Liver (tissue), 9 donors: ENCODE measurements around the gene SBK1. TPM values are rescaled to one million over a fixed set of nuclear protein-coding genes. Genes with fewer than 3 reads are reported as not detected.

ENCODE experiments used
- DNase-seq: peaks from one replicate; pipeline ENCODE4 v3.0.0-alpha.2; 2017; ENCODE audit warnings: low spot score
- H3K27ac ChIP-seq, 2 donors: one replicate each; pipeline ENCODE4 v1.7.0; 2013; ENCODE audit warnings: inconsistent platforms in 2 of 2, low read length in 2 of 2, control low read depth in 1 of 2, low read depth in 1 of 2, mild to moderate bottlenecking in 1 of 2
- H3K27me3 ChIP-seq, 4 donors: one replicate each; pipeline versions ENCODE4 v1.6.1 to v1.7.0; 2013; ENCODE audit warnings: low read length in 3 of 4, inconsistent platforms in 1 of 4, mild to moderate bottlenecking in 1 of 4, moderate library complexity in 1 of 4; ENCODE audit not compliant: control insufficient read depth in 4 of 4, insufficient read depth in 4 of 4
- H3K36me3 ChIP-seq, 4 donors: one replicate each; pipeline versions ENCODE4 v1.6.1 to v1.7.0; 2013; ENCODE audit warnings: low read length in 3 of 4, mild to moderate bottlenecking in 3 of 4, low read depth in 1 of 4, moderate library complexity in 1 of 4; ENCODE audit not compliant: control insufficient read depth in 4 of 4, insufficient read depth in 3 of 4
- H3K4me1 ChIP-seq, 4 donors: one replicate each; pipeline versions ENCODE4 v1.6.1 to v1.7.0; 2013; ENCODE audit warnings: low read length in 3 of 4, mild to moderate bottlenecking in 3 of 4, moderate library complexity in 1 of 4; ENCODE audit not compliant: control insufficient read depth in 4 of 4, insufficient read depth in 4 of 4
- H3K4me3 ChIP-seq, 3 donors: one replicate each; pipeline versions ENCODE4 v1.6.1 to v1.7.0; 2013; ENCODE audit warnings: low read length in 3 of 3, control low read depth in 1 of 3, low read depth in 1 of 3, mild to moderate bottlenecking in 1 of 3
- H3K9ac ChIP-seq, 2 donors: one replicate each; pipeline ENCODE4 v1.7.0; 2013; ENCODE audit warnings: low read length in 2 of 2, mild to moderate bottlenecking in 2 of 2, moderate library complexity in 2 of 2, control low read depth in 1 of 2, low read depth in 1 of 2
- H3K9me3 ChIP-seq, 4 donors: one replicate each; pipeline versions ENCODE4 v1.6.1 to v1.7.0; 2013; ENCODE audit warnings: low read length in 3 of 4; ENCODE audit not compliant: control insufficient read depth in 4 of 4
- CTCF ChIP-seq: fragments of 150-350 bp; IDR thresholded peaks from 2 replicates; pipeline ENCODE4 v1.5.1; 2017; ENCODE audit warnings: improper control_type of control experiment, low read depth, low read length; ENCODE audit not compliant: missing input control
- FOXA1 ChIP-seq: IDR thresholded peaks from 2 replicates; pipeline ENCODE4 v1.6.1; 2016; ENCODE audit warnings: antibody characterized with exemption
- FOXA2 ChIP-seq: IDR thresholded peaks from 2 replicates; pipeline ENCODE4 v1.6.1; 2016; ENCODE audit warnings: antibody characterized with exemption
- GABPA ChIP-seq, 2 donors: IDR thresholded peaks in 1 of 2; conservative IDR thresholded peaks in 1 of 2; 2 replicates each; pipeline ENCODE4 v1.6.1; 2016; ENCODE audit warnings: antibody characterized with exemption in 2 of 2, mild to moderate bottlenecking in 1 of 2, moderate library complexity in 1 of 2
- HNF4A ChIP-seq, 2 donors: conservative IDR thresholded peaks; 2 replicates each; pipeline ENCODE4 v1.6.1; 2016; ENCODE audit warnings: antibody characterized with exemption in 2 of 2, mild to moderate bottlenecking in 2 of 2
- HNF4G ChIP-seq: IDR thresholded peaks from 2 replicates; pipeline ENCODE4 v1.6.1; 2016; ENCODE audit warnings: antibody characterized with exemption
- JUND ChIP-seq, 2 donors: IDR thresholded peaks; 2 replicates each; pipeline ENCODE4 v1.6.1; 2016; ENCODE audit warnings: antibody characterized with exemption in 2 of 2
- MAX ChIP-seq: IDR thresholded peaks from 2 replicates; pipeline ENCODE4 v1.6.1; 2016; ENCODE audit warnings: antibody characterized with exemption
- NR2F2 ChIP-seq: IDR thresholded peaks from 2 replicates; pipeline ENCODE4 v1.6.1; 2016; ENCODE audit warnings: antibody characterized with exemption
- RAD21 ChIP-seq, 2 donors: IDR thresholded peaks; 2 replicates each; pipeline ENCODE4 v1.6.1; 2016; ENCODE audit warnings: antibody characterized with exemption in 2 of 2, mild to moderate bottlenecking in 2 of 2
- SP1 ChIP-seq: IDR thresholded peaks from 2 replicates; pipeline ENCODE4 v1.6.1; 2018; ENCODE audit warnings: antibody characterized with exemption, mild to moderate bottlenecking
- TAF1 ChIP-seq: conservative IDR thresholded peaks from 2 replicates; pipeline ENCODE4 v1.6.1; 2016; ENCODE audit warnings: antibody characterized with exemption, mild to moderate bottlenecking
- YY1 ChIP-seq: IDR thresholded peaks from 2 replicates; pipeline ENCODE4 v1.6.1; 2016; ENCODE audit warnings: antibody characterized with exemption, mild to moderate bottlenecking
- WGBS: extraction: QIAGEN DNeasy Blood & Tissue Kit; methylation state at CpG from one replicate; pipeline ENCODE4 v1.1.7; 2013; 5-methylcytosine and 5-hydroxymethylcytosine counted together
- polyA plus RNA-seq, 2 donors: library from polyadenylated mRNA; stranded (reverse) in 1 of 2; unstranded in 1 of 2; fragments of 200-250 nt in 1 of 2; fragments of >200 nt in 1 of 2; fragmentation: Nextera tagmentation in 1 of 2; extraction: Ambion mirVana in 1 of 2; gene quantifications; one replicate each; pipeline versions ENCODE4 v1.2.1 to v1.2.3, GENCODE V29; 2013 to 2015
- total RNA-seq, 2 donors: library from RNA; depleted of rRNA; stranded (reverse); fragments of >200 nt; gene quantifications; one replicate each; pipeline ENCODE4 v1.2.3, GENCODE V29; 2014
- TF ChIP-seq, protein P1 (sequence below): IDR thresholded peaks from 2 replicates; pipeline ENCODE4 v1.6.1; 2016; ENCODE audit warnings: antibody characterized with exemption, mild to moderate bottlenecking
- donor health status: healthy.
- donor health status: healthy.
- donor health status: healthy.
- donor health status: healthy.
- donor health status: healthy.

Gene SBK1
- total and polyA plus RNA-seq, 4 donors, result 0.05 to 0.08 (median 0.07) TPM; not detected in 1

DNA sequence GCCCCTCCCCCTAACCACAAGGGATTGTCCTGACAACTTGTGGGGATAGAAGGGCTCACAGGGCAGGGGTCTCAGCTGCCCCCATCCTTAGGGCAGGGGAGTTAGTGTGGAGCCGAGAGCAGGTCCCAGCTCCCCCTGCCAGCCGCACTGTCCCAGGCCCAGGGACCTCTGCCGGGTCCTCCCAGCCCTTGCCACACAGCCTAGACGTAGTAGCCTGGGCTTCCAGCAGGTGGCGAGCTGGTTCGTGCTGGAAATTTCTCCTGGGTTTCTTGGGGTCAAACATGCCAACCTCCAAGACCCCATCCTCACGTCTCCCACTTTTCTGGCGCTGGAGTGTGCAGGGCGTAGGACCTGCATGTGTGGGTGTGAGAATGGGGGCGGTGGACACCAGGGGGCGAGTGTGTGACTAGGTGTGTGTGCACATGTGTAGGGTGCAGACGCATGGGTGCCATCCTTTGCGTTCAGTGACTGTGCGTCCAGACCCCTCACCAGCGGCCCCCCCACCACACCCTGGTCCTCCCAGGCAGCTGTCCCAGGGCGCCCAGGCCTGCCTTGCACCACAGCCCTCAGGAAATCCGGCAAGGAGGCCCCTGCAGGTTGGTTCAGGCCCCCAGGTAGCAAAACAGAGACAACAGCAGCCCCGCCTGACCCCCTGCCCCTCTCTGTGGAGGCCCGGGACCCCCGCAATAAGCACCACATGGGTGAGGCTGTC is 29.5 kb downstream of the SBK1 start:
- TF ChIP-seq RAD21 (IDR thresholded peaks at IDR 0.05), result peak; percentile 42 to 69
- no peak for TF ChIP-seq YY1
- no peak for TF ChIP-seq MAX
- peak; percentile 68 for TF ChIP-seq CTCF
- Histone ChIP-seq H3K36me3 (no peaks in the 10 kb centered on the region), H3K4me1 (peaks cover 0 to 2% (median 0%) of the 10 kb centered on the region in 4 donors), H3K9ac (no peak overlapping the region), H3K27ac (no peak overlapping the region), H3K4me3 (no peak overlapping the region), H3K9me3 (no peaks in the 10 kb centered on the region), H3K27me3 (no peaks in the 10 kb centered on the region)
- WGBS, result 53% methylated on average over 20 of the region's 20 CpGs
- peak; percentile 50 for DNase-seq

DNA sequence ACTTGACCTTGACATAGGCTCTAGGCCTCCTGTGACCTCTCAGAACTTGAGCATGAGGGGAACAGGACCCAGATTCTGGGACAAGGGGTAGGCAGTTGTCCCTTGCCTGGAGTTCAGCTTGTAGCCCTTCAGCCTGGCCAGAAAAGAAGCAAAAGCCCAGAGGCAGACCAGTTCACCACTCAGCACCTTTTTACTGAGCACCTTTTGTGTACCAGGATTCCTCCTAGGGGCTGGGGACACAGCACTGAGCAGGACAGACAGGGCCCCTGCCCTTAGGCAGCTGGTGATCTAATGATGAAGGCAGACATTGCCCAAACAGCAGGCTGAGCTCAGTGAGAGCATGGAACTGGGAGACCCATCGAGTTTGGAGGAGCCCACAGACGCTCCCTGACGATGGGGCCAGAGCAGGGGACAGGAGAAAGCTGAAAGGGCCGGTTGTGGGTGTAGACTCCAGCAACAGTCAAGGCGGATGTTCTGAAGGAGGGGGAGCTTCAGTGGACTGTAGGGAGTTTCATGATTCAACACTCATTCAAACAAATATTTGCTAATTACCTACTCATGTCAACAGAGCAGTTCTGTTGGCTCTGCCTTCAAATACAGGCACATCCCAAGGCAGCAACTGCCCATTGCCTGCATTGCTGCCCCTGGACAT is 32.0 kb downstream of the SBK1 start:
- H3K4me3 ChIP-seq, result no peak overlapping the region
- no peak overlapping the region for H3K27ac ChIP-seq
- no peak for TF ChIP-seq CTCF
- no peak overlapping the region for H3K9ac ChIP-seq
- no peaks in the 10 kb centered on the region for H3K9me3 ChIP-seq
- WGBS, result 81% methylated on average over 5 of the region's 5 CpGs
- H3K4me1 ChIP-seq, result no peaks in the 10 kb centered on the region
- H3K27me3 ChIP-seq, result no peaks in the 10 kb centered on the region
- no peaks in the 10 kb centered on the region for H3K36me3 ChIP-seq
- DNase-seq, result no peak

DNA sequence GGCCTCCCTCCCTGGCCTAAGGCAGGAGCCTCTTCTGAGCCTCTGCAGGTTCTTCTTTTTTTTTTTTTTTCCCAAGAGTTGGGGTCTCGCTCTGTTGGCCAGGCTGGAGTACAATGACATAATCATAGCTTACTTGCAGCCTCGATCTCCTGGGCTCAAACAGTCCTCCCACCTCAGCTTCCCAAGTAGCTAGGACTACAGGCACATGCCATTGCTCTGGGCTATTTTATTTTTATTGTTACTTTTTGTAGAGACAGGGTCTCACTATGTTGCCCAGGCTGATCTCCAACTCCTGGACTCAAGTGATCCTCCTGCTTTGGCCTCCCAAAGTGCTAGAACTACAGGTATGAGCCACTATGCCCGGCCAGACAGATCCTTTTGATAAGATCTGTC is 32.6 kb downstream of the SBK1 start:
- no peaks in the 10 kb centered on the region for H3K36me3 ChIP-seq
- no peak for DNase-seq
- no peaks in the 10 kb centered on the region for H3K27me3 ChIP-seq
- no peak overlapping the region for H3K4me3 ChIP-seq
- H3K27ac ChIP-seq, result no peak overlapping the region
- 92% methylated on average over 3 of the region's 3 CpGs for WGBS
- no peak overlapping the region for H3K9ac ChIP-seq
- H3K4me1 ChIP-seq, result no peaks in the 10 kb centered on the region
- no peaks in the 10 kb centered on the region for H3K9me3 ChIP-seq
- TF ChIP-seq RAD21 (IDR thresholded peaks at IDR 0.05) (no peak), CTCF (no peak), HNF4G (no peak), SP1 (no peak), TAF1 (no peak), FOXA1 (no peak), HNF4A (conservative IDR thresholded peaks at IDR 0.05) (no peak), YY1 (no peak), NR2F2 (no peak), FOXA2 (no peak), JUND (IDR thresholded peaks at IDR 0.05) (no peak), GABPA (IDR thresholded peaks at IDR 0.05 in 1 of 2, conservative IDR thresholded peaks at IDR 0.05 in 1 of 2) (no peak)
- TF ChIP-seq, protein P1, sequence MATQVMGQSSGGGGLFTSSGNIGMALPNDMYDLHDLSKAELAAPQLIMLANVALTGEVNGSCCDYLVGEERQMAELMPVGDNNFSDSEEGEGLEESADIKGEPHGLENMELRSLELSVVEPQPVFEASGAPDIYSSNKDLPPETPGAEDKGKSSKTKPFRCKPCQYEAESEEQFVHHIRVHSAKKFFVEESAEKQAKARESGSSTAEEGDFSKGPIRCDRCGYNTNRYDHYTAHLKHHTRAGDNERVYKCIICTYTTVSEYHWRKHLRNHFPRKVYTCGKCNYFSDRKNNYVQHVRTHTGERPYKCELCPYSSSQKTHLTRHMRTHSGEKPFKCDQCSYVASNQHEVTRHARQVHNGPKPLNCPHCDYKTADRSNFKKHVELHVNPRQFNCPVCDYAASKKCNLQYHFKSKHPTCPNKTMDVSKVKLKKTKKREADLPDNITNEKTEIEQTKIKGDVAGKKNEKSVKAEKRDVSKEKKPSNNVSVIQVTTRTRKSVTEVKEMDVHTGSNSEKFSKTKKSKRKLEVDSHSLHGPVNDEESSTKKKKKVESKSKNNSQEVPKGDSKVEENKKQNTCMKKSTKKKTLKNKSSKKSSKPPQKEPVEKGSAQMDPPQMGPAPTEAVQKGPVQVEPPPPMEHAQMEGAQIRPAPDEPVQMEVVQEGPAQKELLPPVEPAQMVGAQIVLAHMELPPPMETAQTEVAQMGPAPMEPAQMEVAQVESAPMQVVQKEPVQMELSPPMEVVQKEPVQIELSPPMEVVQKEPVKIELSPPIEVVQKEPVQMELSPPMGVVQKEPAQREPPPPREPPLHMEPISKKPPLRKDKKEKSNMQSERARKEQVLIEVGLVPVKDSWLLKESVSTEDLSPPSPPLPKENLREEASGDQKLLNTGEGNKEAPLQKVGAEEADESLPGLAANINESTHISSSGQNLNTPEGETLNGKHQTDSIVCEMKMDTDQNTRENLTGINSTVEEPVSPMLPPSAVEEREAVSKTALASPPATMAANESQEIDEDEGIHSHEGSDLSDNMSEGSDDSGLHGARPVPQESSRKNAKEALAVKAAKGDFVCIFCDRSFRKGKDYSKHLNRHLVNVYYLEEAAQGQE, result no peak
